HTERT RPE-1 (cell line): ENCODE results near the gene ANP32A.
"Not testable (repeated sequence)": the region's sequence is repeated elsewhere in the genome, so short reads cannot be mapped to it uniquely, and the experiment has no call there.

Experiments used
- in situ Hi-C: fragments of 300-500 bp; cut with MboI; formaldehyde crosslinking; loops from 4 replicates; pipeline ENCODE4 v1.14.3; 2020; ENCODE audit warnings: low sequenced_read_pairs

Gene ANP32A

GRCh38 chr15:68820295-68821189, at the start of gene ANP32A:
Gene ANP32A (minus strand): TSS chr15:68820895. CDS start chr15:68820751, 144 bp downstream.
- in situ Hi-C loops: no loop called here

GRCh38 chr15:68868296-68868695, 47.6 kb upstream of the ANP32A start:
- in situ Hi-C loops: no loop called here

- in situ Hi-C loops: no loop called here
These were observed 41.7 kb upstream of the ANP32A start for GRCh38 chr15:68862415-68862814.

GRCh38 chr15:68858666-68859065, 38.0 kb upstream of the ANP32A start:
- in situ Hi-C loops: not testable (repeated sequence)

- in situ Hi-C loops: not testable (repeated sequence)
These were observed 36.7 kb upstream of the ANP32A start for GRCh38 chr15:68857443-68857842.

GRCh38 chr15:68852461-68852860, 31.8 kb upstream of the ANP32A start:
- in situ Hi-C loops: no loop called here

GRCh38 chr15:68851971-68852370, 31.3 kb upstream of the ANP32A start:
- in situ Hi-C loops: no loop called here

GRCh38 chr15:68849497-68849896, 28.8 kb upstream of the ANP32A start:
- in situ Hi-C loops: no loop called here

GRCh38 chr15:68846851-68847439, 26.2 kb upstream of the ANP32A start:
- in situ Hi-C loops: no loop called here

GRCh38 chr15:68844856-68845550, 24.3 kb upstream of the ANP32A start:
- in situ Hi-C loops: no loop called here

GRCh38 chr15:68843425-68844311, 23.0 kb upstream of the ANP32A start:
- in situ Hi-C loops: no loop called here

GRCh38 chr15:68842958-68843357, 22.3 kb upstream of the ANP32A start:
- in situ Hi-C loops: no loop called here

GRCh38 chr15:68834346-68834745, 13.7 kb upstream of the ANP32A start:
- in situ Hi-C loops: no loop called here

- in situ Hi-C loops: no loop called here
These were observed 13.1 kb upstream of the ANP32A start for GRCh38 chr15:68833700-68834331.

GRCh38 chr15:68830141-68830785, 9.6 kb upstream of the ANP32A start:
- in situ Hi-C loops: no loop called here

GRCh38 chr15:68829068-68829467, 8.4 kb upstream of the ANP32A start:
- in situ Hi-C loops: no loop called here

GRCh38 chr15:68823561-68823960, 2.9 kb upstream of the ANP32A start:
- in situ Hi-C loops: no loop called here

- in situ Hi-C loops: no loop called here
These were observed 2.1 kb upstream of the ANP32A start for GRCh38 chr15:68822818-68823217.

- in situ Hi-C loops: no loop called here
These were observed 1.2 kb upstream of the ANP32A start for GRCh38 chr15:68821841-68822381.
